Fibroblast of peridontal ligament (primary cell): ENCODE measurements around the gene HBZ.
A peak's percentile ranks its signal among the peaks of the same experiment; 100 is the strongest.
"Not testable (repeated sequence)": the region's sequence is repeated elsewhere in the genome, so short reads cannot be mapped to it uniquely, and the experiment has no call there.

Source experiments
- DNase-seq: peaks from one replicate; pipeline ENCODE4 v3.0.0-alpha.2; 2010; ENCODE audit errors: extremely low read depth

The HBZ gene

DNA sequence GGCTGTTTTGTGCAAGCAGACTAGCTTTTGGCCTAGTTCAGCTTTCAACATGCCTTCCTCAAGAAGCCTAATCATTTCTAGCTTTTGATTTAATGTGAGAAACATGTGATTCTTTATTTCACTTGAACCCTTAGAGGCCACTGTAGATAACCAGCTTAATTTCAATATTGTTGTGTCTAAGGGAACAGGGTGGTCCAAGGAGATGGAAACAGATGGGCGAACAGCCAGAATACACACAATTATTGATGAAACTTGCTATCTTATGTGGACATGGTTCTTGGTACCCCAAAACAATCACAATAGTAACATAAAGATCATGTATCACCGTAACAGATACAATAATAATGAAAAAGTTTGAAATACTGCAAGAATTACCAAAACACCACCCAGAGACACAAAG is 18.7 kb upstream of the HBZ start:
- DNase-seq, result no peak

- peak; percentile 9 for DNase-seq
These were observed 14.4 kb upstream of the HBZ start for GRCh38 chr16:138049-138417.

- no peak for DNase-seq
These were observed 12.1 kb upstream of the HBZ start for GRCh38 chr16:140175-140857.

DNA sequence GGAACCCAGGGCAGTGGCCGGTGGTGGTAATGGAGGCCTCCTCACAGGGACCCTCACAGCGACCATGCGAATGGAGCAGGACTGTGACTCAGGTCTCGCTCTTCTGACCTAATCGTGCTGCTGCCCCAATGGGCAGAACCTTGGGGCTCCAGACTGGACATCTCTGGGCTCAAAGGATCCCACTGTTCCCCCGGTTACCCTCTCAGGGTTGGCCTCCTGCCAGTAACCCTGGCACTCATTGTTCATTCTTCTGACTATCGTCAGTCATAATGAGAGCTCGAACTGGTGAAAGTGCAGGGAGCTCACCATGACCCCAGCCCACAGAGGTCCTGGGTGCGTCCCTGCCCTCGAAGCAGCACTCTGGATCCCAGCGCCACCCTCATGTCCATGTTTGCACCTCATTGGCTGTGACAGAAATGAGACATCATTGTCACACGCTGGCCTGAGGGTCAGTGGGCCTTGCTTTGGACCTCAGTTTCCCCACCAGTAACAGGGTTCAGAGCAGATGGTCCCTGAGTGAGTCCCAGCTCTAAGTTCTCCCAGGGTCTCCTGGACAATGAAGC is 10.0 kb upstream of the HBZ start:
- DNase-seq, result no peak

- DNase-seq, result no peak
These were observed 9.4 kb upstream of the HBZ start for GRCh38 chr16:143047-143446.

DNA sequence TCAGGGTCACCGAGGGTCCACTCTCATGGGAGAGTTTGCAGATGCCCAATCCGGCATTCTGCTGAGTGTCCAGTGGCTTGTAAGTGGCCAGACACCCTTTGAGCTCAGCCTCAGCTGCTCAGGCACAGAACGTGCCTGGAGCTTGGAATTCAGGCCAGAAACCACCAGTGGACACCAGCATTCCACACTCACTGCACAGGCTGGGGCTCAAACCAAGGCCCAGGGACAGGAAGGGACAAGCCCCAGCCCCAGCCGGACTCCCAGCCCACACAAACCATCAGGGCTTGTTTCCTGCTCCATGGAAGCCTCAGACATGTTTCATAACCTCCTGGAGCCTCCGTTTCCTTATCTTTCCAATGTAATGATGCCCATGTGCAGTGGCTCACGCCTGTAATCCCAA is 9.0 kb upstream of the HBZ start:
- DNase-seq, result no peak

DNA sequence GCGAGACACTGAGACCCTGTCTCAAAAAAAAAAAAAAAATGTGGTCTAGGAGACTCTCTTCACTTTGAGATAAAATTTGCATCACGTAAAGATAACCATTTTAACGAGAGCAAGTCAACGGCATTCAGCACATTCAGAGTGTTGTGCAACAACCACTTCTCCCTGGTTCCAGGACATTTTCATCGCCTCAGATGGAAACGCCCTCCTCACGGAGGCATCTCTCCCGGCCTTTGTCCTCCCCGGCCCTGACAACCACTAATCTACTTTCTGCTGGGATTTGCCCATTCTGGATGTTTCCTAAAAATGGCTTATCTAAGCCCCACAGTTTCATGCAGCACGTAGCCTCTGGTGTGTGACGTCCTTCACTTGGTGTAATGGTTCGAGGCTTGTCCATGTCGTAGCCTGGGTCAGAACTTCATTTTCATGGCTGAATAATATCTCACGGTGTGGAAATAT is 7.6 kb upstream of the HBZ start:
- no peak for DNase-seq

GRCh38 chr16:146646-147045 is 5.8 kb upstream of the HBZ start:
- DNase-seq, result no peak

GRCh38 chr16:149024-149660 is 3.3 kb upstream of the HBZ start:
- DNase-seq, result peak; percentile 48

- DNase-seq, result not testable (repeated sequence)
These were observed 681 bp downstream of the HBZ start for GRCh38 chr16:153129-153521.

GRCh38 chr16:153550-154216 is 1.2 kb downstream of the HBZ start:
- DNase-seq, result not testable (repeated sequence)

- DNase-seq, result no peak
These were observed 2.0 kb downstream of the HBZ start for GRCh38 chr16:154217-155030.

- DNase-seq, result no peak
These were observed 2.6 kb downstream of the HBZ start for GRCh38 chr16:155031-155398.

GRCh38 chr16:159136-159849 is 6.8 kb downstream of the HBZ start:
- no peak for DNase-seq

DNA sequence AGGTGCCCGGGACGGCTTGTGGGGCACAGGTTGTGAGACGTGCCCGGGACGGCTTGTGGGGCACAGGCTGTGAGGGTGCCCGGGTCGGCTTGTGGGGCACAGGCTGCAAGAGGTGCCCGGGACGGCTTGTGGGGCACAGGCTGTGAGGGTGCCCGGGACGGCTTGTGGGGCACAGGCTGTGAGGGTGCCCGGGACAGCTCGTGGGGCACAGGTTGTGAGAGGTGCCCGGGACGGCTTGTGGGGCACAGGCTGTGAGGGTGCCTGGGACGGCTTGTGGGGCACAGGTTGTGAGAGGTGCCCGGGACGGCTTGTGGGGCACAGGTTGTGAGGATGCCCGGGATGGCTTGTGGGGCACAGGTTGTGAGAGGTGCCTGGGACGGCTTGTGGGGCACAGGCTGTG is 7.8 kb downstream of the HBZ start:
- DNase-seq, result not testable (repeated sequence)

DNA sequence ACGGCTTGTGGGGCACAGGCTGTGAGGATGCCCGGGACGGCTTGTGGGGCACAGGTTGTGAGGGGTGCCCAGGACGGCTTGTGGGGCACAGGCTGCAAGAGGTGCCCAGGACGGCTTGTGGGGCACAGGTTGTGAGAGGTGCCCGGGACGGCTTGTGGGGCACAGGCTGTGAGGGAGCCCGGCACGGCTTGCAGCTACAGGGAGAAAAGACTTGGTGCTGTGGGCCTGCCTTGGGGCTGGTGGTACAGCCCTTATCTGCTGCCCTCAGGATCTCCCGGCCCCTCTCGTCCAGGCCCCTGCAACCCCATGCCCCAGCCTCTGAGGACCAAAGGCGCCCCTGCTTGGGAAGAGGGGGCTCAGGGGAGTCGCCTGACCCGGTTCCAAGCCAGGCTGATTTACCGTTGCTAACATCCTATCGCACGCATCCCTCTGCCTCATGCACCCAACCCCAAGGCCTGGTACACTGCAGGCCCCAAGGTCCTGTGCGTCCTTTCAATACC is 8.3 kb downstream of the HBZ start:
- no peak for DNase-seq

DNA sequence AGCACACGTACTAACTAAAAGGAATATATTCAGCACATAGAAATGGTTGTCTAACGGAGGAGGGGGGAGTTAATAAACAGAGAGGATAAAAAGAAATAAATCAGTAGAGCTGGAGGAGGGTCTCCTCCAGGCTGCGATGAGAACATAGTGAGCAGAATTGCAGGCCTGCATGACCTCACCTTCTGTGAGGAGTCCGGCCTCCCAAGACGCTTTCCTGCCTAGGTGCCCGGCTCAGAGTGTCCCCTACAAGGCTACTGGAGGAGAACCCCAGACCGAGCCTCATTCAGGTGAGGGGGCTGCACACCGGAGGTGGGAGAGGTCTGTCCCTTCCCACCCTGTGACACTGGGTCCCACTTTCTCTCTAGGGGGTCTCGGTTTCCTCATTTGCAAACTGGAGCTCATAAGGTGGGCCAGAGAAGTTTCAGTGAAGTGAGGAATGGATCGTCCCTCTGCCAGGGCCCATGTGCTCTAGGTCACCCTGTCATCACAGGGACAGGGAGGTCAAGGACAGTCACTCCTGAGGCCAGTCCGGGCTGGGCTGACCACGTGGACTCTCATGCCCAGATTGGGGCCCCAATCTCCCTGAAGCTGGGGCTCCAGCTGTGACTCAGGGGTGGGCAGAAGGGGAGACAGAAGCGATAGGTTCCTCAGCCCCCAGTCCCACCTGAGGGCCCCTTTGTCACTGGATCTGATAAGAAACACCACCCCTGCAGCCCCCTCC is 10.0 kb downstream of the HBZ start:
- no peak for DNase-seq

DNA sequence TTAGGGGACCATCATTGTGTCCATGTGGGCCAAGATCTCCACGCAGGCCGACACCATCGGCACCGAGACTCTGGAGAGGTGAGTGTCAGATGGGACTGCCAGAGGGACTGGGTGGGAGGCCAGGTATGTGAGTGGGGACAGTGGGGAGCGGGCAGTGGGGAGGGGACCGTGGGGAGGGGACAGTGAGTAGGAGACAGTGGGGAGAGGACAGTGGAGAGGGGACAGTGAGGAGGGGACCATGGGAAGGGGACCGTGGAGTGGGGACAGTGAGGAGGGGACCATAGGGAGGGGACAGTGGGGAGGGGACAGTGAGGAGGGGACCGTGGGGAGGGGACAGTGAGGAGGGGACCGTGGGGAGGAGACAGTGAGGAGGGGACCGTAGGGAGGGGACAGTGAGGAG is 10.7 kb downstream of the HBZ start:
- DNase-seq, result not testable (repeated sequence)

DNA sequence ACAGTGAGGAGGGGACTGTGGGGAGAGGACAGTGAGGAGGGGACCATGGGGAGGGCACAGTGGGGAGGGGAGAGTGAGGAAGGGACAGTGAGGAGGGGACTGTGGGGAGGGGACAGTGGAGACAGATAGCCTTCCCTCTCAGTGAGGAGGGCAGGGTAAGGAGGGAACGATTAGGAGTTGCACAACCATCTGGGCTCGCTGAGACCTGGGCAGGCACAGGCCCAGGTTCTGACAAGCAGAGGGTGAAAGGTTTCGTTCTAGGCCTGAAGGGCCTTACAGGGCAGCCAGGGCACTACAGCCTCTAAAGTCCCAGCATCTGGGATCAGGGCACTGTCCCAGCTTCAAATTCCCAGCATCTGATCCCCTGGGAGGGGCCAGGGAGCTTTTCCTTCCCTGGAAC is 11.3 kb downstream of the HBZ start:
- not testable (repeated sequence) for DNase-seq

- DNase-seq, result not testable (repeated sequence)
These were observed 11.8 kb downstream of the HBZ start for GRCh38 chr16:164134-164823.
